ENCODE data around the gene TENM4. TPM values are rescaled to one million over a fixed set of nuclear protein-coding genes. Genes with fewer than 3 reads are reported as not detected.

TENM4 gene
- total and polyA plus RNA-seq, 5 experiments from 2014 or later, result not detected

- POLR2A ChIA-PET, result no interaction called here
Measured at GRCh38 chr11:79393362-79394043, 47.3 kb downstream of the TENM4 start.

GRCh38 chr11:79392161-79392560 lies 48.7 kb downstream of the TENM4 start:
- no peaks in the 10 kb centered on the region for H3K36me3 Mint-ChIP-seq
- DNase-seq, result no peak
- POLR2A ChIA-PET, result no interaction called here
- no peak overlapping the region for H3K27ac Mint-ChIP-seq
- H3K4me3 Mint-ChIP-seq, result no peak overlapping the region
- no peak for ATAC-seq
- H3K9me3 Mint-ChIP-seq, result peaks cover 0 to 9% (median 0%) of the 10 kb centered on the region in 9 donors
- H3K27me3 Mint-ChIP-seq, result peaks cover 0 to 5% (median 3%) of the 10 kb centered on the region in 5 donors
- H3K4me1 Mint-ChIP-seq, result peaks cover 0 to 6% (median under 1%) of the 10 kb centered on the region in 4 donors

More at GRCh38 chr11:79393362-79394043, 47.3 kb downstream of the TENM4 start:
- H3K4me1 Mint-ChIP-seq, result peaks cover 0 to 1% (median 0%) of the 10 kb centered on the region in 4 donors
- DNase-seq (no peak), ATAC-seq (no peak)
- peaks cover 0 to 5% (median 3%) of the 10 kb centered on the region in 5 donors for H3K27me3 Mint-ChIP-seq
- H3K4me3 Mint-ChIP-seq, result no peak overlapping the region
- H3K9me3 Mint-ChIP-seq, result peaks cover 0 to 6% (median 0%) of the 10 kb centered on the region in 9 donors
- H3K27ac Mint-ChIP-seq, result no peak overlapping the region
- H3K36me3 Mint-ChIP-seq, result no peaks in the 10 kb centered on the region

- peaks cover 0 to 6% (median under 1%) of the 10 kb centered on the region in 4 donors for H3K4me1 Mint-ChIP-seq
- H3K9me3 Mint-ChIP-seq, result peaks cover 0 to 9% (median 0%) of the 10 kb centered on the region in 9 donors
- no peak for ATAC-seq
- peaks cover 0 to 4% (median 0%) of the 10 kb centered on the region in 5 donors for H3K27me3 Mint-ChIP-seq
- no peak overlapping the region for H3K27ac Mint-ChIP-seq
- DNase-seq, result no peak
- POLR2A ChIA-PET, result no interaction called here
- no peak overlapping the region for H3K4me3 Mint-ChIP-seq
- no peaks in the 10 kb centered on the region for H3K36me3 Mint-ChIP-seq
Measured at GRCh38 chr11:79390923-79391322, 49.9 kb downstream of the TENM4 start.

- Mint-ChIP-seq H3K4me3 (no peak overlapping the region), H3K4me1 (peaks cover 0 to 6% (median under 1%) of the 10 kb centered on the region in 4 donors), H3K27me3 (peaks cover 0 to 4% (median 0%) of the 10 kb centered on the region in 5 donors), H3K9me3 (peaks cover 0 to 9% (median 0%) of the 10 kb centered on the region in 9 donors), H3K36me3 (no peaks in the 10 kb centered on the region), H3K27ac (no peak overlapping the region)
- ATAC-seq (no peak), DNase-seq (no peak)
- POLR2A ChIA-PET, result no interaction called here
Measured at GRCh38 chr11:79390477-79390876, 50.4 kb downstream of the TENM4 start.

- H3K9me3 Mint-ChIP-seq, result peaks cover 0 to 9% (median 0%) of the 10 kb centered on the region in 9 donors
- DNase-seq (no peak), ATAC-seq (no peak)
- H3K4me1 Mint-ChIP-seq, result peaks cover 0 to 6% (median 0%) of the 10 kb centered on the region in 4 donors
- no peak overlapping the region for H3K27ac Mint-ChIP-seq
- H3K36me3 Mint-ChIP-seq, result no peaks in the 10 kb centered on the region
- H3K4me3 Mint-ChIP-seq, result no peak overlapping the region
- peaks cover 0 to 5% (median 2%) of the 10 kb centered on the region in 5 donors for H3K27me3 Mint-ChIP-seq
- POLR2A ChIA-PET, result no interaction called here
Measured at GRCh38 chr11:79388201-79388600, 52.6 kb downstream of the TENM4 start.

- H3K4me3 Mint-ChIP-seq, result no peak overlapping the region
- peaks cover 0 to 6% (median 0%) of the 10 kb centered on the region in 9 donors for H3K9me3 Mint-ChIP-seq
- POLR2A ChIA-PET, result no interaction called here
- peaks cover 0 to 6% (median 0%) of the 10 kb centered on the region in 4 donors for H3K4me1 Mint-ChIP-seq
- H3K27ac Mint-ChIP-seq, result no peak overlapping the region
- no peaks in the 10 kb centered on the region for H3K36me3 Mint-ChIP-seq
- DNase-seq (no peak), ATAC-seq (no peak)
- H3K27me3 Mint-ChIP-seq, result peaks cover 0 to 4% (median 0%) of the 10 kb centered on the region in 5 donors
Measured at GRCh38 chr11:79383874-79384273, 57.0 kb downstream of the TENM4 start.

- Mint-ChIP-seq H3K27me3 (peaks cover 0 to 10% (median 0%) of the 10 kb centered on the region in 5 donors), H3K36me3 (no peaks in the 10 kb centered on the region), H3K9me3 (peaks cover 0 to 2% (median 0%) of the 10 kb centered on the region in 9 donors), H3K4me1 (no peaks in the 10 kb centered on the region), H3K4me3 (no peak overlapping the region), H3K27ac (peak overlapping the region in 1 of 10 donors; percentile 21)
- DNase-seq, result no peak
- POLR2A ChIA-PET, result no interaction called here
- no peak for ATAC-seq
Measured at GRCh38 chr11:79382301-79383050, 58.4 kb downstream of the TENM4 start.

GRCh38 chr11:79381036-79381435 lies 59.8 kb downstream of the TENM4 start:
- no peaks in the 10 kb centered on the region for H3K36me3 Mint-ChIP-seq
- no peak overlapping the region for H3K4me3 Mint-ChIP-seq
- no peaks in the 10 kb centered on the region for H3K4me1 Mint-ChIP-seq
- H3K27ac Mint-ChIP-seq, result no peak overlapping the region
- peaks cover 0 to 14% (median 0%) of the 10 kb centered on the region in 5 donors for H3K27me3 Mint-ChIP-seq
- POLR2A ChIA-PET, result no interaction called here
- ATAC-seq (no peak), DNase-seq (no peak)
- H3K9me3 Mint-ChIP-seq, result peaks cover 0 to 2% (median 0%) of the 10 kb centered on the region in 9 donors

- peaks cover 0 to 16% (median 9%) of the 10 kb centered on the region in 5 donors for H3K27me3 Mint-ChIP-seq
- ATAC-seq, result no peak
- no peak for DNase-seq
- H3K9me3 Mint-ChIP-seq, result peaks cover 0 to 14% (median 0%) of the 10 kb centered on the region in 9 donors
- no peaks in the 10 kb centered on the region for H3K4me1 Mint-ChIP-seq
- no peak overlapping the region for H3K4me3 Mint-ChIP-seq
- no peaks in the 10 kb centered on the region for H3K36me3 Mint-ChIP-seq
- no peak overlapping the region for H3K27ac Mint-ChIP-seq
- POLR2A ChIA-PET, result no interaction called here
Measured at GRCh38 chr11:79377406-79377805, 63.4 kb downstream of the TENM4 start.

- POLR2A ChIA-PET, result no interaction called here
- Mint-ChIP-seq H3K36me3 (no peaks in the 10 kb centered on the region), H3K9me3 (peaks cover 0 to 14% (median 0%) of the 10 kb centered on the region in 9 donors), H3K27me3 (peaks cover 0 to 16% (median 9%) of the 10 kb centered on the region in 5 donors), H3K4me1 (no peaks in the 10 kb centered on the region), H3K4me3 (no peak overlapping the region), H3K27ac (no peak overlapping the region)
- DNase-seq (no peak), ATAC-seq (no peak)
Measured at GRCh38 chr11:79375818-79376550, 64.8 kb downstream of the TENM4 start.

- no peaks in the 10 kb centered on the region for H3K36me3 Mint-ChIP-seq
- POLR2A ChIA-PET, result no interaction called here
- no peak overlapping the region for H3K27ac Mint-ChIP-seq
- no peak for ATAC-seq
- peaks cover 0 to 29% (median 9%) of the 10 kb centered on the region in 5 donors for H3K27me3 Mint-ChIP-seq
- no peak for DNase-seq
- peaks cover 0 to 2% (median 0%) of the 10 kb centered on the region in 4 donors for H3K4me1 Mint-ChIP-seq
- no peak overlapping the region for H3K4me3 Mint-ChIP-seq
- H3K9me3 Mint-ChIP-seq, result peaks cover 0 to 14% (median 0%) of the 10 kb centered on the region in 9 donors
Measured at GRCh38 chr11:79374727-79375126, 66.1 kb downstream of the TENM4 start.

GRCh38 chr11:79371724-79372123 lies 69.1 kb downstream of the TENM4 start:
- Mint-ChIP-seq H3K36me3 (no peaks in the 10 kb centered on the region), H3K27ac (no peak overlapping the region), H3K27me3 (peaks cover 3 to 39% (median 12%) of the 10 kb centered on the region in 5 donors), H3K4me3 (no peak overlapping the region), H3K9me3 (peaks cover 0 to 14% (median 2%) of the 10 kb centered on the region in 9 donors), H3K4me1 (peaks cover 0 to 2% (median 0%) of the 10 kb centered on the region in 4 donors)
- DNase-seq (no peak), ATAC-seq (no peak)
- POLR2A ChIA-PET, result no interaction called here

Data from naive thymus-derived CD8-positive, alpha-beta T cell (primary cell).